GM10266 (cell line): Measurements from ENCODE around the gene CAMK2A.

Source experiments
- DNase-seq: peaks from one replicate; pipeline ENCODE4 v3.0.0; 2012; ENCODE audit errors: extremely low spot score
- TF ChIP-seq, protein P1 (sequence below): IDR thresholded peaks from 2 replicates; pipeline ENCODE4 v1.5.1; 2012; ENCODE audit warnings: mild to moderate bottlenecking, low read depth; ENCODE audit not compliant: control insufficient read depth, insufficient read depth; ENCODE audit errors: missing control alignments

Gene CAMK2A

DNA sequence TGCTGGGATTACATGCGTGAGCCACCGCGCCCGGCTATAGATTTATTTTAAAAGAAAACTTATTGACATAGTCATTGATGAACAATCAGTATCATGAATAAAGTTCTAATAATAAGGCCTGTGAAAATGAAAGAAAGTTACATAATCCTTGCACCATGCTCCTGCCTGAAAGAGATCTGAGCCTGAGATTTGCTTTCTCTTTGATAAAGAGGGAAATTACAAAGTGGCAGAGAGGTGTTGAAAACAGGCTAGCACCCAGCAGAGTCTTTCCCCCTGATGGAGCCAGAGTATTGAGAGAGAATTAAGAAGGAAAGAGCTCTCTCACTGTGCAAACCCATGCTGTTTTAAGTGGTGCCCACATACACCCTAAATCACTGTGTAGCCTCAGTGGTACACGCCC lies 62.5 kb downstream of the CAMK2A start:
- TF ChIP-seq, protein P1, sequence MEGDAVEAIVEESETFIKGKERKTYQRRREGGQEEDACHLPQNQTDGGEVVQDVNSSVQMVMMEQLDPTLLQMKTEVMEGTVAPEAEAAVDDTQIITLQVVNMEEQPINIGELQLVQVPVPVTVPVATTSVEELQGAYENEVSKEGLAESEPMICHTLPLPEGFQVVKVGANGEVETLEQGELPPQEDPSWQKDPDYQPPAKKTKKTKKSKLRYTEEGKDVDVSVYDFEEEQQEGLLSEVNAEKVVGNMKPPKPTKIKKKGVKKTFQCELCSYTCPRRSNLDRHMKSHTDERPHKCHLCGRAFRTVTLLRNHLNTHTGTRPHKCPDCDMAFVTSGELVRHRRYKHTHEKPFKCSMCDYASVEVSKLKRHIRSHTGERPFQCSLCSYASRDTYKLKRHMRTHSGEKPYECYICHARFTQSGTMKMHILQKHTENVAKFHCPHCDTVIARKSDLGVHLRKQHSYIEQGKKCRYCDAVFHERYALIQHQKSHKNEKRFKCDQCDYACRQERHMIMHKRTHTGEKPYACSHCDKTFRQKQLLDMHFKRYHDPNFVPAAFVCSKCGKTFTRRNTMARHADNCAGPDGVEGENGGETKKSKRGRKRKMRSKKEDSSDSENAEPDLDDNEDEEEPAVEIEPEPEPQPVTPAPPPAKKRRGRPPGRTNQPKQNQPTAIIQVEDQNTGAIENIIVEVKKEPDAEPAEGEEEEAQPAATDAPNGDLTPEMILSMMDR, result no peak
- no peak for DNase-seq

DNA sequence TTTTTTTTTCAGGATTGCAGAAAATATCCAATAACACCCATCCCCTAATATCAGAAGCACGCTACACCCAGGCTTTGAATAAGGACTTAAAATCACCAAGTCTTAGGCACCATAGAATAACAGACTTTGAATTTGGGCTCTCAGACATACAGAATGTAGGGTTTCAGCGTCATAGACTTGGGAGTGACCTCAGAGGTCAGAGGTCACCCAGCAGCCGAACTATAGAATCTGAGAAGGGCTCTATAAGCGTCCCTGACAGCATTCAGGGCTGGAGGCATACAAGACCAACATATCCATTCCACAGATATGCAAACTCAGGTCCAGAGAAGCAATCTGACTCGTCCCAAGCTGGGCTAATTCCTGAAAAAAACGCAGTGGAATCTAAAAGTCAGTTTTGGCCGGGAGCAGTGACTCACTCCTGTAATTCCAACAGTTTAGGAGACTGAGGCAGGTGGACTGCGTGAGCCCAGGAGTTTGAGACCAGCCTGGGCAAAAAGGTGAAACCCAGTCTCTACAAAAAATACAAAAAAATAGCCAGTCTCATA lies 65.0 kb downstream of the CAMK2A start:
- DNase-seq, result no peak
- TF ChIP-seq, protein P1, result no peak

DNA sequence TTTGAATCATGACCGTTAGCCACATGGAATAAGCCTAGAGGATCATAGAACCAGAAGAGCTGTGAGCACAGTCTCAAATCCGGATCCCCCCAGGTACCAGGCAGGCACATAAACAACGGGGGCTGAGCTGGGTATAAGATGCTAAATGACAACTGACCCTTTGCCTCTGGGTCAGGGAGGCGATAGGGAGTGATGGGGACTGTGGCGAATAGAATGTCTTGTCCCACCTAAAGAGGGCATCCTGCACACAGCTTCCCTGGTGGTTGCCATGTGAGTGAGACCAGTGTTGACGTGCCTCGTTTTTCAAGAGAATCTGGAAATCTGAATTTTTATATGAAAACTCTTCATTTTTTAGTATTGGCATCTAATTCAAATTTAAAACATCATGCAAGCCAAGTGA lies 66.1 kb downstream of the CAMK2A start:
- DNase-seq, result no peak
- TF ChIP-seq, protein P1, result no peak

DNA sequence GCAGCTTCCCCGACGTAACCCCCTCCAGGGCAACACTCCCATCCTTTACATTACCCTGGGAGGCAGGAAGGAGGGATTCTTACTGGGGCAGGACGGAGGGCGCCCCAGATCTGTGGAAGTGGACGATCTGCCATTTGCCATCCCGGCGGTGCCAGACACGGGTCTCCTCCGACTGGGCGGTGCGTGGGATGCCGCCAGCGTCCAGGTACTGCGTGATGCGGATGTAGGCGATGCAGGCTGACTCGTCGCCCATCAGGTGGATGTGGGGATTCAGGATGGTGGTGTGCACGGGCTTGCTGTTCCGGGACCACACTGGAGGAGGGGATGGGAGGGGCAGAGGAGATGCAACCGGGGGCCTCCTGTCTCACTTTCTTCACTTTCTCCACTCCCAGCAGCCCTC lies 66.7 kb downstream of the CAMK2A start:
- no peak for DNase-seq
- TF ChIP-seq, protein P1, result no peak

DNA sequence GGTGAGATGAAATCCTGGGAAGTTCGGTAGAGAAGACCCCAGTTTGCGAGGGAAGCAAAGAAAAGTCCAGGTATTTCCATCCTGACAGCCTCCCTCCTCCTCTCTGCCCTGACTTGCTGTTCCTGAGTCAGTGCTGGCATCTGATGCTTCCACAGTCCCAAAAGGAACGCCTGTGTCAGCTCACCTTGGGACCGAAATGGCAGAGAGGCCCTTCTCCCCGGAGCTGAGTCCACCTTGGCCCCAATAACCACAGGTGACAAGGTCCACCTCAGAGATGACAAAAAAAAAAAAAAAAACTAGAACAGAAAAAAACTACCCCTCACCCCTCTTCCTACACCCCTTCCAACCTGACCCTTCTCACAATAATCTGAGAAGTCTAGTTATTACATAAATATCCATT lies 68.1 kb downstream of the CAMK2A start:
- TF ChIP-seq, protein P1, result no peak
- no peak for DNase-seq

DNA sequence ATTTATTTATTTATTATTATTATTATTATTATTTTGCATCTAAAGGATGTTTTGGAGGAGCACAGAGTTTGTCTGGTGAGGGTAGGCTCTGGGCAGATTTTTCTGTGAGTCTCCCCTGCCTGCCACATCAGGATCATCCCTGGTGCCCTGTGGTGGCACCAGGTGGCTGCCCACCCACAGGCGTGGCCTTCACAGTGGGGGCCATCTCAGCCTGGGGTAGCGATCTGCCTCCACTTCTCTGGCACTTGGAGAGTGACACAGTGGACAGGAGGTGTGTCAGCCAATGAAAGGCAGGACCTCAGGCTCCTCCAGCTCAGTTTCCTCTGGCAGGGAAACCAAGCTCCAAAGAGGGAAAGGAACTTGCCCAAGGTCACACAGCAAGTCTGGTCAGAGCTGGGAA lies 69.7 kb downstream of the CAMK2A start:
- TF ChIP-seq, protein P1, result no peak
- DNase-seq, result no peak

DNA sequence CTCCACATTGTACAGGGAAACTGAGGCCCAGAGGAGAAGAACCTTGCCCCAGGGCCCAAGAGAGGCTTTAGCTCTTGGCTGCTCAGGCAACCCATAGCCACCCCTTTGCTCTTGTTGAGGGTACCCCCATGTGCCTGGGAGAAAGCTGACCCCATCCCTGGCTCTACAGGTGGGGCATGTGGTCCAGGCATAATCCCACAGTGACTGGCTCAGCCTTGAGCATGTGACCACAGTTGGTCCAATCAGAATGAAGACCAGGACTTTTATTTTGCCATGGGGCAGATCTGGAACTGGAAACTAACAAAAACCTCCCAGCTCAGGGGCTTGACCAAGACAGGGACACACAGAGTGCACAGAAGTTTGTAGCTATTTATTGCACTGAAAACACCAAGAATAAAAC lies 70.4 kb downstream of the CAMK2A start:
- no peak for DNase-seq
- TF ChIP-seq, protein P1, result no peak

DNA sequence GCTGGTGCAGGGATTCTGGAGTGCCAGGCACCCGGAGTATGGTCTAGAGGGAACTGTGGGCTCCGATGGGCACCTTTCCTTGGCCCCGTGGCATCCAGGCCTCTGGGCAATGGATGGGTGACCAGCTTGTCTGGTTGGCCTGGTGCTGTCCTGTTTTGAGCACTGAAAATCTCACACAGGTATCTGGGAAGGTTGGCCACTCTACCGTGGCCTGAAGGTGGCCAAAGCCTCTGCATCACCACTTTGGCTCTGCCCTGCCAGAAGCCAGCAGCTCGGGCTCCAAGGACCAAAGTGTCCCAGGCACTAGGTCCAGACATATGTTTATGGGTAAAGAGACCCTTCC lies 70.9 kb downstream of the CAMK2A start:
- DNase-seq, result no peak

More for the DNA sequence above, 70.9 kb downstream of the CAMK2A start:
- TF ChIP-seq, protein P1, result no peak
